ENCODE data around the gene TRIM66.
A peak's percentile ranks its signal among the peaks of the same experiment; 100 is the strongest.

The TRIM66 gene

DNA sequence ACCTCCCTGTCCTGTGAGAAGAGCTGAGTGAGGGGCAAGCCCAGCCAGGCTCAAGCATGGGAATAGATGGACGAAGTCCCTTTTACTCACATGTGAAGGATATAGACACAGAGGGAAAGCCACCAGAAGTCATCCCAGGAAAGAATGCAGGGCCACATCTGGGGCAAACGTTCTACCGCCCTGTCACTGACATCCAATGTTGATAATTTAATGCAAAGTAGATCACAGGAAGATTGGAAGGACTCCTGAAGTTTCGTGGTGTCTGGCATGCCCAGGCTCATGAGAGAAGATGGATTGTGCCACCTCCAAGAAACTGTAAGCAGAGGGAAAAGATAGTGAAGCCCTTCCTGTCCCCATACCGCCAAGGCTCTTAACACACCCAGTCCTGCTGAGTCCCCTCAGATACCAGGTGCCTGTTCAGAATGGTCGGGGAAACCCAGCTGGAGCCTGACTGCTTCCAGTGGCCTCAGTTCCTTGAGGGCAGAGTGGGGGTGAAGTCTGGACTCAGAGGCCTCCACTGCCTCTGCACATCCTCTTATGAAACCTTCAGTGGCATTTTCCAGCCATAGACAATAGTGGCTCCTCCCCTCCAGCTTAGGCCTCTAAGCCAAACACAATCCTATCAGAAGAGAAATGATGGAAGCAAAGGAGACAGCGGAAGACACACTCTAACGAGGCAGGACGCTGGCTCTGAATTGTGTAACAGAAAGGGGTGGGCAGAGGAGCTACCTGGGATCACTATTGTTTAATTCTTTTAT, 80.9 kb downstream of the TRIM66 start:
- DNase-seq, result no peak
- Histone ChIP-seq H3K36me3 (no peaks in the 10 kb centered on the region), H3K9me3 (no peaks in the 10 kb centered on the region), H3K4me1 (no peaks in the 10 kb centered on the region), H3K4me3 (ENCODE audit: low read depth, low read length) (no peak overlapping the region), H3K27me3 (no peaks in the 10 kb centered on the region)
- TF ChIP-seq, protein P1, sequence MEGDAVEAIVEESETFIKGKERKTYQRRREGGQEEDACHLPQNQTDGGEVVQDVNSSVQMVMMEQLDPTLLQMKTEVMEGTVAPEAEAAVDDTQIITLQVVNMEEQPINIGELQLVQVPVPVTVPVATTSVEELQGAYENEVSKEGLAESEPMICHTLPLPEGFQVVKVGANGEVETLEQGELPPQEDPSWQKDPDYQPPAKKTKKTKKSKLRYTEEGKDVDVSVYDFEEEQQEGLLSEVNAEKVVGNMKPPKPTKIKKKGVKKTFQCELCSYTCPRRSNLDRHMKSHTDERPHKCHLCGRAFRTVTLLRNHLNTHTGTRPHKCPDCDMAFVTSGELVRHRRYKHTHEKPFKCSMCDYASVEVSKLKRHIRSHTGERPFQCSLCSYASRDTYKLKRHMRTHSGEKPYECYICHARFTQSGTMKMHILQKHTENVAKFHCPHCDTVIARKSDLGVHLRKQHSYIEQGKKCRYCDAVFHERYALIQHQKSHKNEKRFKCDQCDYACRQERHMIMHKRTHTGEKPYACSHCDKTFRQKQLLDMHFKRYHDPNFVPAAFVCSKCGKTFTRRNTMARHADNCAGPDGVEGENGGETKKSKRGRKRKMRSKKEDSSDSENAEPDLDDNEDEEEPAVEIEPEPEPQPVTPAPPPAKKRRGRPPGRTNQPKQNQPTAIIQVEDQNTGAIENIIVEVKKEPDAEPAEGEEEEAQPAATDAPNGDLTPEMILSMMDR (IDR thresholded peaks at IDR 0.05; ENCODE audit: low read depth, low read length), result no peak

DNA sequence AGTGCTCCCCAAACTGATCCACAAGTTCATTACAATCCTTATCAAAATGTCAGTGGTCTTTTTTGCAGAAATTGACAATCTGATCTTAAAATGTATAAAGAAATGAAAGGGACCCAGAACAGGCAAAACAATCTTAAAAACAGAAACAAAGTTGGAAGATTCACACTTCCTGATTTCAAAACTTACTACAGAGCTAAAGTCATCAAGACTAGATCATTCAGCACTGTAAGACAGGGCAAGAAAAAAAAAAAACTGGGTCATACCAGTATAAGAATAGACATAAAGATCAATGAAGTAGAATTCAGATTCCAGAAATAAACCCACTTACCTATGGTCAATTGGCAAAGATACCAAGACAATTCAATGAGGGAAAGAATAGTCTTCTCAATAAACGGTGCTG, 84.0 kb downstream of the TRIM66 start:
- Histone ChIP-seq H3K4me1 (no peaks in the 10 kb centered on the region), H3K36me3 (no peaks in the 10 kb centered on the region), H3K9me3 (no peaks in the 10 kb centered on the region), H3K27me3 (no peaks in the 10 kb centered on the region), H3K4me3 (ENCODE audit: low read depth, low read length) (no peak overlapping the region)
- TF ChIP-seq, protein P1 (IDR thresholded peaks at IDR 0.05; ENCODE audit: low read depth, low read length), result no peak
- DNase-seq, result no peak

DNA sequence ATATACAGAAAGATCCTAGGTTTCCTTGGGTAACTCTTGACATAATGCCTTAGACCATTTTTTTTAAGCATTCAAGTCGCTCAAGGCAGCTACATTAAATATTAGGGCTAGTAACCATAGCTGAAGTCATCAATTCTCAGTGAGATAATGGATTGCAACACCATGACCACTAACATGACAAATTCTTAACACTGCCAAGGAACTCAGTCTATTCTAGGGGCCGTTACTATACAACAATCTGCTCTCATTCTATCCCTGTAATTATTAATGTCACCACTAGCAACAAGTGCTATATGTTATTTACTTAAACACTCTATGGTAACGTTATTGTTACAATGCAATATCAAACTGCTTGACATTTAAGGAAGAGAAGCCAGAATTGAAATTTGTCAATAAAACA, 85.3 kb downstream of the TRIM66 start:
- Histone ChIP-seq H3K9me3 (no peaks in the 10 kb centered on the region), H3K4me1 (no peaks in the 10 kb centered on the region), H3K4me3 (ENCODE audit: low read depth, low read length) (no peak overlapping the region), H3K27me3 (no peaks in the 10 kb centered on the region), H3K36me3 (no peaks in the 10 kb centered on the region)
- TF ChIP-seq, protein P1 (IDR thresholded peaks at IDR 0.05; ENCODE audit: low read depth, low read length), result no peak
- no peak for DNase-seq

DNA sequence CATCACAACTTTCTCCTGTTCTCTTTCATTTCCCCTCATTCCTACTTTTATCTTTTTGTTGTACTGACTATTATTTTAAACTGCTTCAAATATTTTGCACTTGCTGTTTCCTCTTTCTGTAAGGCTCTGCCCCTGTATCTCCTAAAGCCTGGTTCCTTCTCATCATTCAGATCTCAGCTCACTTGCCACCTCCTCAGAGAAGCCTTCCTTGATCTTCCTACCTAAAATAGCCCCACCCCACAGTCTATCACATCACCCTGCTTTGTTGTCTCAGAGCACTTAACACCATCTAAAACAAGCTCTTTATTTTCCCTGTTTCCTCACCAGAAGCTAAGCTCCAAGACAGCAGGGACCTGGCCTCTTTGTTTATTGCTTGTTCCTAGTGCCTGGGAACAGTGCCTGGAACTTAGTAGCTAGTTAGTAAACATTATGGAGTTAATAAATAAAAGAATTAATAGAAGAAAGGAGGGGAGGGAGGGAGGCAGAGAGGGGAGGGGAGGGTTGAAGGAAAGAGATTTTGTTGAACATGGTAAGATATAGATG, 85.9 kb downstream of the TRIM66 start:
- no peaks in the 10 kb centered on the region for H3K4me1 ChIP-seq
- no peaks in the 10 kb centered on the region for H3K36me3 ChIP-seq
- TF ChIP-seq, protein P1 (IDR thresholded peaks at IDR 0.05; ENCODE audit: low read depth, low read length), result no peak
- H3K27me3 ChIP-seq, result no peaks in the 10 kb centered on the region
- H3K4me3 ChIP-seq (ENCODE audit: low read depth, low read length), result no peak overlapping the region
- H3K9me3 ChIP-seq, result no peaks in the 10 kb centered on the region
- DNase-seq, result no peak

DNA sequence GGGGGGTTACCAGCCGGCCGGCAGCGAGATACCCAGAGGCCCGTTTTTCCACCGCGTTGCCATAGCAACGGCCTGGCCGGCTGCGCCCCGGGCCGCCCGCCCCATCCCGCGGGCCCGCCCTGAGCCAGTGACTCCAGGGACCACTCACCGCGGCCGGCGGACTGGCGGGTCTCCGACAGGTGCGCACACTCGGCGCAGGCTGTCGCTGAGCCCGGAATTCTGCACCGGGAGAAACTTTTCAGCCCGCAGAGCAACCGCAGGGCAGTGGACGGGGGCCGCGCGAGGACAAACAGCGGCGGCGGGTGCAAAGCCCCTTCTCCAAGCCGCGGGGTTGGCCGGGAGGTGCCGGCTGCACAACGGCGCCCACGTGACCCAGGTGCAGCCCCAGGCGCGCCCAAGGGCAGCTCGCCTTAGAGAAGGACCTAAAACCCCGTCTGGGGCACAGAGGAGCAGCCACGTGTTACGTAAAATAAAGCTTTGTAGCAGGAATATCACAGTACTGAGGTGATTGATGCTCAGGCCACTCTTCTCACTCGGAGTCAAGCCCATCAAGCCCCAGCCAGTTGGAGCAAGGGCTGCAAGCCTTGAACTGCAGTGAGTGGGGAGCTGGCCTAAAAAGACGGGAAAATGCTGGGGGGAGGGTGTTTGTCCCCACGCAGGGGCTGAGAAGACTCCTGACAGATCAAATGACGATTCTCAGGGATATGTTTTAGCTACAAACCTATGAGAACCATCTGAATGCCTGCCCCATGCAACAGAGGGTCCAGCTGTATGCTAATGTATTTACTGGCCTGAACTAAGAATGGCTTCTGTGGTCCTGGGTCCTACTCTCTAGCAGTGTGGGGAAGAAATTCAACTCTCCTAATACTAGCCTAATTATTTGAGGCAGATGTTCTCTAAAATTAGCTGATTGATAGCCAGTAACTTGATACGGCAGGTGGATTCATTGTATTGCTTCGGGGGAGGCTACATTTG, 88.2 kb downstream of the TRIM66 start, which contains the start of gene STK33:
Gene STK33, minus strand, starts transcription at position 294 of the 975 bp plus-strand sequence. CDS start 119,323 bp downstream, outside the sequence.
- no peaks in the 10 kb centered on the region for H3K36me3 ChIP-seq
- H3K27me3 ChIP-seq, result no peaks in the 10 kb centered on the region
- H3K9me3 ChIP-seq, result no peaks in the 10 kb centered on the region
- TF ChIP-seq, protein P1 (IDR thresholded peaks at IDR 0.05; ENCODE audit: low read depth, low read length), result no peak
- peak within 1 kb of the TSS; percentile 67 for H3K4me3 ChIP-seq (ENCODE audit: low read depth, low read length)
- DNase-seq, result peak; percentile 62
- no peaks in the 10 kb centered on the region for H3K4me1 ChIP-seq

All from BE2C (cell line).